ENCODE measurements around the gene PNPO.
A peak's percentile ranks its signal among the peaks of the same experiment; 100 is the strongest.
"Not testable (repeated sequence)": the region's sequence is repeated elsewhere in the genome, so short reads cannot be mapped to it uniquely, and the experiment has no call there.

Gene PNPO

GRCh38 chr17:47918991-47919390, 22.4 kb upstream of the PNPO start:
- no peak for DNase-seq

- DNase-seq, result not testable (repeated sequence)
Measured at GRCh38 chr17:47919889-47920288, 21.5 kb upstream of the PNPO start.

GRCh38 chr17:47924785-47925677, 16.3 kb upstream of the PNPO start:
- DNase-seq, result no peak

GRCh38 chr17:47925678-47925988, 15.7 kb upstream of the PNPO start:
- no peak for DNase-seq

GRCh38 chr17:47927821-47928400, 13.5 kb upstream of the PNPO start:
- no peak for DNase-seq

GRCh38 chr17:47928415-47928814, 13.0 kb upstream of the PNPO start:
- DNase-seq, result no peak

- no peak for DNase-seq
Measured at GRCh38 chr17:47929218-47930000, 12.0 kb upstream of the PNPO start.

- no peak for DNase-seq
Measured at GRCh38 chr17:47931848-47932247, 9.5 kb upstream of the PNPO start.

GRCh38 chr17:47934856-47935255, 6.5 kb upstream of the PNPO start:
- no peak for DNase-seq

GRCh38 chr17:47935468-47935867, 5.9 kb upstream of the PNPO start:
- DNase-seq, result not testable (repeated sequence)

GRCh38 chr17:47935961-47936360, 5.4 kb upstream of the PNPO start:
- DNase-seq, result no peak

- DNase-seq, result peak; percentile 17
Measured at GRCh38 chr17:47937941-47938340, 3.4 kb upstream of the PNPO start.

GRCh38 chr17:47942096-47942510, 732 bp downstream of the PNPO start:
- DNase-seq, result no peak

- DNase-seq, result no peak
Measured at GRCh38 chr17:47942568-47942967, 1.2 kb downstream of the PNPO start.

GRCh38 chr17:47945080-47945479, 3.7 kb downstream of the PNPO start:
- DNase-seq, result peak; percentile 75

GRCh38 chr17:47945529-47946508, 4.4 kb downstream of the PNPO start:
- DNase-seq, result peak; percentile 76

- no peak for DNase-seq
Measured at GRCh38 chr17:47946516-47946915, 5.1 kb downstream of the PNPO start.

GRCh38 chr17:47946929-47947397, 5.6 kb downstream of the PNPO start:
- DNase-seq, result peak; percentile 79

- DNase-seq, result no peak
Measured at GRCh38 chr17:47948706-47949196, 7.4 kb downstream of the PNPO start.

- peak; percentile 78 for DNase-seq
Measured at GRCh38 chr17:47949197-47949759, 7.9 kb downstream of the PNPO start.

GRCh38 chr17:47949946-47950345, 8.6 kb downstream of the PNPO start:
- DNase-seq, result no peak

- no peak for DNase-seq
Measured at GRCh38 chr17:47950448-47950847, 9.1 kb downstream of the PNPO start.
